Right atrium auricular region (tissue), 2 donors: ENCODE data around the gene CACNA2D2. TPM values are rescaled to one million over a fixed set of nuclear protein-coding genes. Genes with fewer than 3 reads are reported as not detected.

Experiments
- DNase-seq: peaks from one replicate; pipeline ENCODE4 v3.0.0-alpha.2; 2019; ENCODE audit warnings: low spot score
- H3K27ac ChIP-seq, 2 donors: fragments of 200-600 bp; sonication (generic); 1 replicate in 1 of 2; 2 replicates in 1 of 2; pipeline ENCODE4 v1.5.1; 2016 to 2019
- H3K27me3 ChIP-seq, 2 donors: fragments of 200-600 bp; sonication (generic); one replicate each; pipeline versions ENCODE4 v1.5.1 to v1.6.0; 2017 to 2019
- H3K36me3 ChIP-seq: fragments of 200-600 bp; sonication (generic); one replicate; pipeline ENCODE4 v1.5.1; 2016
- H3K4me1 ChIP-seq, 2 donors: fragments of 200-600 bp; sonication (generic); one replicate each; pipeline versions ENCODE4 v1.5.1 to v1.6.0; 2017 to 2019
- H3K4me3 ChIP-seq, 2 donors: fragments of 200-600 bp; sonication (generic); 1 replicate in 1 of 2; 2 replicates in 1 of 2; pipeline ENCODE4 v1.5.1; 2017 to 2019; ENCODE audit warnings: mild to moderate bottlenecking in 1 of 2, moderate library complexity in 1 of 2
- H3K9me3 ChIP-seq, 2 donors: fragments of 200-600 bp; sonication (generic); one replicate each; pipeline ENCODE4 v1.5.1; 2019
- CTCF ChIP-seq, 2 donors: fragments of 200-600 bp; sonication (generic); IDR thresholded peaks; one replicate each; pipeline ENCODE4 v1.5.1; 2019; ENCODE audit warnings: antibody characterized with exemption in 2 of 2
- total RNA-seq, 2 donors: library from RNA; depleted of rRNA; stranded (reverse); fragments of >200 nt; gene quantifications; one replicate each; pipeline ENCODE4 v1.1.0, GENCODE V29; 2016

Gene CACNA2D2
- total RNA-seq, 2 donors from 2014 or later, result 3.7 to 6.2 TPM

- Histone ChIP-seq H3K36me3 (no peaks in the 10 kb centered on the region), H3K9me3 (no peaks in the 10 kb centered on the region), H3K27me3 (no peaks in the 10 kb centered on the region), H3K4me1 (peaks cover 0 to 28% of the 10 kb centered on the region in 2 donors), H3K27ac (peak overlapping the region; percentile 51 to 73), H3K4me3 (no peak overlapping the region)
- DNase-seq, result no peak
- no peak for TF ChIP-seq CTCF (IDR thresholded peaks at IDR 0.05)
Measured at GRCh38 chr3:50390508-50391224, 112.8 kb downstream of the CACNA2D2 start.

GRCh38 chr3:50389414-50389767 lies 114.0 kb downstream of the CACNA2D2 start:
- Histone ChIP-seq H3K9me3 (no peaks in the 10 kb centered on the region), H3K4me1 (peaks cover 0 to 28% of the 10 kb centered on the region in 2 donors), H3K4me3 (no peak overlapping the region), H3K36me3 (no peaks in the 10 kb centered on the region), H3K27me3 (no peaks in the 10 kb centered on the region), H3K27ac (no peak overlapping the region)
- TF ChIP-seq CTCF (IDR thresholded peaks at IDR 0.05), result no peak
- DNase-seq, result no peak

GRCh38 chr3:50388720-50389413 lies 114.6 kb downstream of the CACNA2D2 start:
- H3K27ac ChIP-seq, result no peak overlapping the region

GRCh38 chr3:50388016-50388719 lies 115.3 kb downstream of the CACNA2D2 start:
- Histone ChIP-seq H3K4me1 (peaks cover 0 to 28% of the 10 kb centered on the region in 2 donors), H3K4me3 (no peak overlapping the region)
- peak in 1 of 2 donors; percentile 39 for TF ChIP-seq CTCF (IDR thresholded peaks at IDR 0.05)

More at GRCh38 chr3:50388720-50389413, 114.6 kb downstream of the CACNA2D2 start:
- Histone ChIP-seq H3K4me3 (no peak overlapping the region), H3K27me3 (no peaks in the 10 kb centered on the region), H3K4me1 (peaks cover 0 to 28% of the 10 kb centered on the region in 2 donors), H3K36me3 (no peaks in the 10 kb centered on the region), H3K9me3 (no peaks in the 10 kb centered on the region)
- no peak for TF ChIP-seq CTCF (IDR thresholded peaks at IDR 0.05)
- no peak for DNase-seq

GRCh38 chr3:50385754-50386153 lies 117.7 kb downstream of the CACNA2D2 start:
- Histone ChIP-seq H3K4me1 (peaks cover 0 to 6% of the 10 kb centered on the region in 2 donors), H3K27ac (no peak overlapping the region), H3K27me3 (no peaks in the 10 kb centered on the region), H3K4me3 (no peak overlapping the region), H3K9me3 (no peaks in the 10 kb centered on the region), H3K36me3 (no peaks in the 10 kb centered on the region)
- no peak for TF ChIP-seq CTCF (IDR thresholded peaks at IDR 0.05)
- DNase-seq, result no peak

More at GRCh38 chr3:50388016-50388719, 115.3 kb downstream of the CACNA2D2 start:
- no peak for DNase-seq
- no peak overlapping the region for H3K27ac ChIP-seq
- H3K36me3 ChIP-seq, result no peaks in the 10 kb centered on the region
- no peaks in the 10 kb centered on the region for H3K27me3 ChIP-seq
- H3K9me3 ChIP-seq, result no peaks in the 10 kb centered on the region
